Smooth muscle cell (in vitro differentiated cells): ENCODE results near the gene SLC35F3. TPM values are rescaled to one million over a fixed set of nuclear protein-coding genes. Genes with fewer than 3 reads are reported as not detected.

Experiments used
- DNase-seq: peaks from one replicate; lab custom pipeline; 2025; ENCODE audit not compliant: unreplicated experiment; lab: John Stamatoyannopoulos, UW
- H2AFZ ChIP-seq: fragments of 200-600 bp; sonication (generic); 2 replicates; pipeline ENCODE4 v1.6.0; 2016; ENCODE audit warnings: antibody characterized with exemption, low read depth, mild to moderate bottlenecking
- H3F3A ChIP-seq: fragments of 200-600 bp; sonication (generic); 2 replicates; pipeline ENCODE4 v1.6.0; 2017; ENCODE audit warnings: antibody characterized with exemption, low read depth
- H3K27ac ChIP-seq: fragments of 200-600 bp; sonication (generic); 2 replicates; pipeline ENCODE4 v1.5.1; 2016; ENCODE audit warnings: low read depth, mild to moderate bottlenecking
- H3K27me3 ChIP-seq: fragments of 200-600 bp; sonication (generic); 2 replicates; pipeline ENCODE4 v1.6.1; 2016; ENCODE audit warnings: low read depth, mild to moderate bottlenecking
- H3K36me3 ChIP-seq: fragments of 200-600 bp; sonication (generic); 2 replicates; pipeline ENCODE4 v1.5.1; 2016; ENCODE audit warnings: low read depth
- H3K4me1 ChIP-seq: fragments of 200-600 bp; sonication (generic); 2 replicates; pipeline ENCODE4 v1.5.1; 2016; ENCODE audit warnings: low read depth
- H3K4me2 ChIP-seq: fragments of 200-600 bp; sonication (generic); 2 replicates; pipeline ENCODE4 v1.6.0; 2016; ENCODE audit warnings: mild to moderate bottlenecking
- H3K4me3 ChIP-seq: fragments of 200-600 bp; sonication (generic); 2 replicates; pipeline ENCODE4 v1.5.1; 2016; ENCODE audit warnings: mild to moderate bottlenecking
- H3K79me2 ChIP-seq: fragments of 200-600 bp; sonication (generic); 2 replicates; pipeline ENCODE4 v1.6.0; 2016; ENCODE audit warnings: low read depth, mild to moderate bottlenecking
- H3K9ac ChIP-seq: fragments of 200-600 bp; sonication (generic); 2 replicates; pipeline ENCODE4 v1.6.0; 2016; ENCODE audit warnings: low read depth
- H3K9me3 ChIP-seq: fragments of 200-600 bp; sonication (generic); replicated peaks from 2 replicates; pipeline ENCODE4 v1.5.1; 2016; ENCODE audit warnings: low read depth
- H4K20me1 ChIP-seq: fragments of 200-600 bp; sonication (generic); 2 replicates; pipeline ENCODE4 v1.6.0; 2016; ENCODE audit warnings: low read depth
- CTCF ChIP-seq: fragments of 200-600 bp; sonication (generic); IDR thresholded peaks from 2 replicates; pipeline ENCODE4 v1.5.1; 2017; ENCODE audit warnings: borderline replicate concordance, mild to moderate bottlenecking, antibody characterized with exemption; ENCODE audit not compliant: insufficient read depth, poor library complexity, severe bottlenecking
- WGBS: methylation state at CpG from one replicate; pipeline ENCODE4 v1.1.7; 2016; ENCODE audit warnings: low lambda C conversion rate; 5-methylcytosine and 5-hydroxymethylcytosine counted together
- polyA plus RNA-seq: library from polyadenylated mRNA; unstranded; fragments of >200 nt; fragmentation: Nextera tagmentation; extraction: Ambion mirVana; gene quantifications from 2 replicates; pipeline ENCODE4 v1.2.1, GENCODE V29; 2016
- total RNA-seq: library from RNA; depleted of rRNA; stranded (reverse); fragments of >200 nt; gene quantifications from 2 replicates; pipeline ENCODE4 v1.2.3, GENCODE V29; 2014

SLC35F3 gene
- total and polyA plus RNA-seq, 2 experiments from 2014 or later, result 0.31 to 0.66 TPM

- Histone ChIP-seq H3K36me3 (no peaks in the 10 kb centered on the region), H3K27ac (no peak overlapping the region), H3K4me3 (no peak overlapping the region), H3K9ac (no peak overlapping the region), H4K20me1 (no peaks in the 10 kb centered on the region), H3K79me2 (no peaks in the 10 kb centered on the region), H2AFZ (no peak overlapping the region), H3K27me3 (no peaks in the 10 kb centered on the region), H3K4me2 (no peak overlapping the region), H3K9me3 (no peaks in the 10 kb centered on the region), H3F3A (no peaks in the 10 kb centered on the region), H3K4me1 (no peaks in the 10 kb centered on the region)
- WGBS, result 50% methylated on average over 1 of the region's 1 CpG
- no peak for DNase-seq
- TF ChIP-seq CTCF, result no peak
Observed at GRCh38 chr1:234265861-234266260, 361.4 kb downstream of the SLC35F3 start.

- no peak overlapping the region for H3K4me2 ChIP-seq
- no peak overlapping the region for H2AFZ ChIP-seq
- H3K79me2 ChIP-seq, result no peaks in the 10 kb centered on the region
- no peaks in the 10 kb centered on the region for H3K9me3 ChIP-seq
- H3K27ac ChIP-seq, result no peak overlapping the region
- H3K4me3 ChIP-seq, result no peak overlapping the region
- DNase-seq, result no peak
- no peak overlapping the region for H3K9ac ChIP-seq
- TF ChIP-seq CTCF, result no peak
- no peaks in the 10 kb centered on the region for H3F3A ChIP-seq
- no peaks in the 10 kb centered on the region for H4K20me1 ChIP-seq
- H3K27me3 ChIP-seq, result no peaks in the 10 kb centered on the region
- H3K36me3 ChIP-seq, result no peaks in the 10 kb centered on the region
- WGBS, result 45% methylated on average over 2 of the region's 2 CpGs
- no peaks in the 10 kb centered on the region for H3K4me1 ChIP-seq
Observed at GRCh38 chr1:234270093-234270492, 365.6 kb downstream of the SLC35F3 start.

- no peaks in the 10 kb centered on the region for H3K36me3 ChIP-seq
- H3K27ac ChIP-seq, result no peak overlapping the region
- no peaks in the 10 kb centered on the region for H3K4me1 ChIP-seq
- H3K9me3 ChIP-seq, result no peaks in the 10 kb centered on the region
- no peaks in the 10 kb centered on the region for H3K79me2 ChIP-seq
- H3K27me3 ChIP-seq, result no peaks in the 10 kb centered on the region
- H3K9ac ChIP-seq, result no peak overlapping the region
- TF ChIP-seq CTCF, result no peak
- H4K20me1 ChIP-seq, result no peaks in the 10 kb centered on the region
- H3K4me3 ChIP-seq, result no peak overlapping the region
- no peak overlapping the region for H3K4me2 ChIP-seq
- no peaks in the 10 kb centered on the region for H3F3A ChIP-seq
- 87% methylated on average over 6 of the region's 6 CpGs for WGBS
- no peak overlapping the region for H2AFZ ChIP-seq
- DNase-seq, result no peak
Observed at GRCh38 chr1:234270581-234271242, 366.2 kb downstream of the SLC35F3 start.

GRCh38 chr1:234271243-234271606 lies 366.7 kb downstream of the SLC35F3 start:
- DNase-seq, result no peak
- H4K20me1 ChIP-seq, result no peaks in the 10 kb centered on the region
- H3K36me3 ChIP-seq, result no peaks in the 10 kb centered on the region
- no peaks in the 10 kb centered on the region for H3K27me3 ChIP-seq
- H3K9me3 ChIP-seq, result no peaks in the 10 kb centered on the region
- no peak overlapping the region for H3K9ac ChIP-seq
- no peak for TF ChIP-seq CTCF
- no peak overlapping the region for H3K4me3 ChIP-seq
- no peaks in the 10 kb centered on the region for H3K79me2 ChIP-seq
- no peak overlapping the region for H3K4me2 ChIP-seq
- WGBS, result 78% methylated on average over 4 of the region's 4 CpGs
- no peak overlapping the region for H3K27ac ChIP-seq
- H3F3A ChIP-seq, result no peaks in the 10 kb centered on the region
- no peak overlapping the region for H2AFZ ChIP-seq
- H3K4me1 ChIP-seq, result no peaks in the 10 kb centered on the region
